Sciatic nerve (tissue), 2 donors: ENCODE measurements around the gene CDCA4. TPM values are rescaled to one million over a fixed set of nuclear protein-coding genes. Genes with fewer than 3 reads are reported as not detected.

Experiments used
- ATAC-seq: fragments of 200-7000 bp; cut with Tn5 transposase; one replicate; pipeline ENCODE4 v1.9.1; 2020; ENCODE audit warnings: mild to moderate bottlenecking, moderate library complexity
- DNase-seq: peaks from one replicate; pipeline ENCODE4 v3.0.0-alpha.2; 2020; ENCODE audit warnings: low spot score
- intact Hi-C: fragments of 100-400 bp; cut with DNase I; formaldehyde crosslinking; loops from one replicate; pipeline ENCODE4 v1.14.2; 2022
- total RNA-seq: library from RNA; stranded (reverse); fragmentation: NEBNext Ultra II Directional; extraction: Animal tissue kit (Norgen Biotek cat#: 25700); gene quantifications from one replicate; pipeline ENCODE4 v1.2.1, GENCODE V29; 2021
- donor health status: DM: no; HTN: no; CAD: no.
- donor health status: DM: no; HTN: no; CAD: no.

Gene CDCA4
- total RNA-seq, 1 donor from 2014 or later = 5.5 TPM

- ATAC-seq = peak; percentile 66
- intact Hi-C loops = loop anchor here (10.0 kb wide), 1 partner anchor 1066 kb away; no protein-coding TSS in a partner anchor
- peak; percentile 63 for DNase-seq
Observed at GRCh38 chr14:105059035-105059924, 38.4 kb upstream of the CDCA4 start.

- DNase-seq (no peak), ATAC-seq (peak; percentile 43)
- intact Hi-C loops = loop anchor here (10.0 kb wide), 1 partner anchor 1066 kb away; no protein-coding TSS in a partner anchor
Observed at GRCh38 chr14:105058521-105059034, 37.7 kb upstream of the CDCA4 start.

GRCh38 chr14:105056303-105056831 is 35.5 kb upstream of the CDCA4 start:
- ATAC-seq (no peak), DNase-seq (peak; percentile 57)
- intact Hi-C loops = loop anchor here (10.0 kb wide), 1 partner anchor 1068 kb away; no protein-coding TSS in a partner anchor

- intact Hi-C loops = loop anchor here (10.0 kb wide), 1 partner anchor 1069 kb away; no protein-coding TSS in a partner anchor
- ATAC-seq (no peak), DNase-seq (no peak)
Observed at GRCh38 chr14:105055736-105056302, 34.9 kb upstream of the CDCA4 start.

GRCh38 chr14:105055334-105055733 is 34.5 kb upstream of the CDCA4 start:
- intact Hi-C loops = loop anchor here (10.0 kb wide), 1 partner anchor 1069 kb away; no protein-coding TSS in a partner anchor
- DNase-seq = no peak
- ATAC-seq = no peak

- ATAC-seq (no peak), DNase-seq (no peak)
- intact Hi-C loops = loop anchor here (10.0 kb wide), 1 partner anchor 1071 kb away; no protein-coding TSS in a partner anchor
Observed at GRCh38 chr14:105053996-105054395, 33.1 kb upstream of the CDCA4 start.

- ATAC-seq = no peak
- DNase-seq = no peak
Observed at GRCh38 chr14:105053421-105053820, 32.5 kb upstream of the CDCA4 start.

GRCh38 chr14:105052110-105052458 is 31.2 kb upstream of the CDCA4 start:
- no peak for DNase-seq
- intact Hi-C loops = loop anchor here (10.0 kb wide), 1 partner anchor 1073 kb away; no protein-coding TSS in a partner anchor
- ATAC-seq = no peak

More at GRCh38 chr14:105053421-105053820, 32.5 kb upstream of the CDCA4 start:
- intact Hi-C loops = loop anchor here (10.0 kb wide), 1 partner anchor 1071 kb away; no protein-coding TSS in a partner anchor

- ATAC-seq = no peak
- intact Hi-C loops = loop anchor here (10.0 kb wide), 1 partner anchor 1073 kb away; no protein-coding TSS in a partner anchor
Observed at GRCh38 chr14:105051182-105052109, 30.6 kb upstream of the CDCA4 start.

GRCh38 chr14:105050551-105050897 is 29.6 kb upstream of the CDCA4 start:
- intact Hi-C loops = loop anchor here (10.0 kb wide), 1 partner anchor 1074 kb away; no protein-coding TSS in a partner anchor
- DNase-seq = no peak
- no peak for ATAC-seq

More at GRCh38 chr14:105051182-105052109, 30.6 kb upstream of the CDCA4 start:
- no peak for DNase-seq

GRCh38 chr14:105049753-105050550 is 29.1 kb upstream of the CDCA4 start:
- no peak for DNase-seq
- intact Hi-C loops = loop anchor here (10.0 kb wide), 2 partner anchors 155 to 1075 kb away; no protein-coding TSS in a partner anchor
- no peak for ATAC-seq

GRCh38 chr14:105047283-105048016 is 26.6 kb upstream of the CDCA4 start:
- ATAC-seq = peak; percentile 6
- no peak for DNase-seq
- intact Hi-C loops = loop anchor here (10.0 kb wide), 1 partner anchor 153 kb away; no protein-coding TSS in a partner anchor

- ATAC-seq = no peak
- DNase-seq = no peak
- intact Hi-C loops = loop anchor here (10.0 kb wide), 1 partner anchor 152 kb away; no protein-coding TSS in a partner anchor
Observed at GRCh38 chr14:105046891-105047282, 26.0 kb upstream of the CDCA4 start.

GRCh38 chr14:105045710-105046326 is 24.9 kb upstream of the CDCA4 start:
- intact Hi-C loops = loop anchor here (10.0 kb wide), 1 partner anchor 151 kb away; no protein-coding TSS in a partner anchor
- ATAC-seq = peak; percentile 89

GRCh38 chr14:105043641-105044040 is 22.8 kb upstream of the CDCA4 start:
- intact Hi-C loops = loop anchor here (10.0 kb wide), 1 partner anchor 149 kb away; no protein-coding TSS in a partner anchor
- ATAC-seq (no peak), DNase-seq (no peak)

More at GRCh38 chr14:105045710-105046326, 24.9 kb upstream of the CDCA4 start:
- peak; percentile 93 for DNase-seq

- ATAC-seq (no peak), DNase-seq (no peak)
- intact Hi-C loops = loop anchor here (10.0 kb wide), 1 partner anchor 148 kb away; no protein-coding TSS in a partner anchor
Observed at GRCh38 chr14:105042813-105043212, 21.9 kb upstream of the CDCA4 start.
